Mucosa of gallbladder (tissue), 1 donor: Measurements from ENCODE around the gene OR6C70. TPM values are rescaled to one million over a fixed set of nuclear protein-coding genes. Genes with fewer than 3 reads are reported as not detected.
"Not testable (repeated sequence)": the region's sequence is repeated elsewhere in the genome, so short reads cannot be mapped to it uniquely, and the experiment has no call there.

Source experiments
- DNase-seq: peaks from one replicate; pipeline ENCODE4 v3.0.0-alpha.2; 2020; ENCODE audit warnings: low spot score
- total RNA-seq: library from RNA; stranded (reverse); gene quantifications from one replicate; pipeline ENCODE4 v1.2.1, GENCODE V29; 2021
- donor health status: DM: no; HTN: no; CAD: no.

OR6C70 gene
- total RNA-seq, result not detected

DNA sequence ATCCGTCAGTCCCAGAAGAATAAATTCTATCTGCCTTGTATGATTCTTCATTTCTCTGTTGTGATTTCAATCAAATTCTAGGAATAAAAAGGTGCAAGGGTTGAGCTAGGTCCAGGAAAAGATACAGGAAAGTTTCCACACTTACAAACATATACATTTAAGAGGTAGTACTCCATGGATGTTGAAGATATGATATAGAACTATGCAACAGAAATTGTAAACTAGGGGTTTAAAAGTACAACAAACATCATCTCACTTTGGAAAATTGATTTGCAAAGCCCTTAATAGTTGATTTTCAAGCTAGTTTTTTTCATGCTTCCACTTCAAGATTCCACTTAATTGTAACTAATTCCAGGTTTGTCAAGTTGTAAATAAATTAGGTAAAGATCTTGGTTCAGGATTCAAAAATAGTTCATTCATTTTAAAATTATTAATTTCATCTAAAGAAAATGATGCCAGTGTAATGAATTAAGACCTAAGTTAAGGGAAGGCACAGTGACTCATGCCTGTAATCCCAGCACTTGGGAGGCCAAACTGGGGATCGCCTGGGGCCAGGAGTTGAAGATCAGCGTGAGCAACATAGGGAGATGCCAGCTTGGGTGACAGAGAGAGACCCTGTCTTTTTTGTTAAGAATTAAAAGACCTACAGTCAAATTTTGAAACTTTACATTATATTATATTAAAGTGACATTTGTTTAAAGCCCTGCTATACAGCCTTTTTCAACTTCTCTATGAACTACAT lies at the start of gene OR6C70:
TSS of gene OR6C70 (minus strand) at position 51 of the 742 bp plus-strand sequence. CDS start at position 51, 0 bp downstream.
- DNase-seq, result no peak

DNA sequence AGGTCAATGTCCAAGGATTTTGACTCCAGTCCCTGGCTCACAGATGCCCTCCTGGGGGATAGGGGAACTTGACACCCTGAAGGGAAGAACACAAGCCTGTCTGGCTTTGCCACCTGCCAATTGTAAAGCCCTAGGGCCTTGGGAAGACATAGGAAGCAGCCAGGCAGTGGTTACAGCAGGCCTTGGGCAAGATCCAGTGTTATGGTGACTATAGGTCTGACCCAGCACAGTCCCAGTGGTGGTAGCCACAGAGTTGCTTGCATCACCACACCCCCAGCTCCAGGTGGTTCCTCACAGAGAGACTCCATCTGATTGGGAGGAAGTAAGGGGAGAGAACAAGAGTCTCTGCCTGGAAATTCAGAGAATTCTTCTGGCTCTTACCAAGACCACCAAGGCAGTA lies 46.5 kb upstream of the OR6C70 start:
- DNase-seq, result no peak

DNA sequence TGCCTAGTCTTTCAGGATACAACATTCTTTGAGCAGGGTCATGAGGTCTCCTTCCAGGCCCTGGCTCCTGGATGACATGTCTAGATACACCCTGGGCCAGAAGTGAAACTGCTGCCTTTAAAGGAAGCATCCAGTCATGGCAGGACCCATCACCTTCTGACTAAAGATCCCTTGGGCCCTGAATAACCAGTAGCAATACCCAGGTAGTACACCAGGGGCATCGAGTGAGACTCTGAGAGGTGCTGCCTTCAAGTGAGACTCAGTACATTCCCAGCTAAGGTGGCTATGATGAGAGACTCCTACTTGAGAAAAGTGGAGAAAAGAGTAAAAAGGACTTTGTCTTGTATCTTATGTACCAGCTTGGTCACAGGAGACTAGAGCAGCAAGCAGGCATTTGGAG lies 45.8 kb upstream of the OR6C70 start:
- no peak for DNase-seq

DNA sequence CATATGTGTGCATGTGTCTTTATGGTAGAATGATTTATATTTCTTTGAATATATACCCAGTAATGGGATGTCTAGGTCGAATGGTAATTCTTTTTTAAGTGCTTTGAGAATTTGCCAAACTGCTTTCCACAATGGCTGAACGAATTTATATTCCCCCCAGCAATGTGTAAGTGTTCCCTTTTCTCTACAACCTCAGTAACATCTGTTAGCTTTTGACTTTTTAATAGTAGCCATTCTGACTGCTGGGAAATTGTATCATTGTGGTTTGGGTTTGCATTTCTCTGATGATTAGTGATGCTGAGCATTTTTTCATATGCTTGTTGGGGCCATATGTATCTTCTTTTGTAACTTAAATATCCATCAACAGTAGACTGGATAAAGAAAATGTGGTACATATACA lies 31.7 kb upstream of the OR6C70 start:
- DNase-seq, result no peak

DNA sequence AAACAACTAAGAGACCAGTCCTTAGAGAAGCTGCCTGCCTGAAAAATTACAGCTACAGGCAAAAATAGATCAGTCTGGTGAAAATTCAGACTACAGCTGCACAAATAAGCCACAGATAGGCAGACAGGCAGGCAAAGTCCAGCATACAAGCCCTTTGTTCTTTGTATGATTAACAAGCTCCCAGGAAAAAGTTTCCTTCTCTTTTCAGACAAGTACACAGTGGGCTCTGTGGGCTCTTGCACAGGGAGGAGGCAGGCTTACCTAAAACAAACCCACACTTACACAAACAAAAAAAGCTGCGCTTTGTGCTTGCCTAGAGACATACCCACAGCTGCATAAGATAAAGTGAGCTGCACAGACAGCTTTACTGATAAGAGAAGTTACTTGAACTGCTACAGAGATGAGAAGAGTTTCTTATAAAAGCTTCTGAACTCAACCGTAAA lies 29.9 kb upstream of the OR6C70 start:
- DNase-seq, result no peak

DNA sequence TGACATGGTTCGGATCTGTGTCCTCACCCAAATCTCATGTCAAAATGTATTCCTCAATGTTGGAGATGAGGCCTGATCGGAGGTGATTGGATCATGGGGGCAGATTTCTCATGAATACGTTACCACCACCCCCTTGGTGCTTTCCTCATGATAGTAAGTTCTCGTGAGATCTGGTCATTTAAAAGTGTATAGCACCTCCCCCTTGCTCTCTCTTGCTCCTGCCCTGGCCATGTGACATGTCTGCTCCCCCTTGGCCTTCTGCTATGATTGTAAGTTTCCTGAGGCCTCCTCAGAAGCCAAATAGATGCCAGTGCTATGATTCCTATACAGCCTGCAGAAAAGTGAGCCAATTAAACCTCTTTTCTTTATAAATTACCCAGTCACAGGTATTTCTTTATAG lies 29.3 kb upstream of the OR6C70 start:
- no peak for DNase-seq

DNA sequence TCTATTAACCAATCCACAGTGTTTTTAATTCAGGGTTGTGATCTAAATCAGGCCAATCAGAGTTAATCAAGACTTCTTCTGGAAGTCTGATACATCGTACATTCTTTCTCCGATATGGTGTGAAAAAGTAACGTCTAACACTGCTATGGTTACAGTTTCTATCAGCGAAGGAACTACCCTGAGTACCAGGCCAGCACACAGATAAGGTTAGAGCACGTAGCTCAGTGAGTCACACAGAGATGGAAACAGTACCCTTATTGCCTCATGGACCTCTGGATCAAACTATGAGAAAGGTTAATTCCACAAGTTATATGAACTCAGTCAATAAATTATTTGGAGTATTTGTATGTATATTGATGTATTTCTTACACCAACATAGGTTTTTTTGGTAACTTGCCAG lies 25.6 kb upstream of the OR6C70 start:
- DNase-seq, result no peak

DNA sequence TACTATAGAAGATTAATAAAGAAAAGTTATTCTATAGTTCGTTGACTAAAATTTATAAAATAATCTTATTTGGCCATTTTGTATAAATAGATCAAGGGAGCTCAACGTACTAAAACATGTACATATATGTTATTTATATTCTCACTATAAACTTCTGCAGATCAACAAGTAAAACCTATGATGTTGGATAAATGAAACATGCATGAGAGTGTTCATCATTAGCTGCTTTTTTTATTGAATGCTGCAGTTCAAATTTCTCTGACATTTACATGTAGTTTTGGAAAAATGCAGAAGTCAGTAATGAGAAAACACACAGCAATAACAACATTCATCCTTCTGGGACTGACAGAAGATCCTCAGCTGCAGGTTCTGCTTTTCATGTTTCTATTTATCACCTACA lies 22.1 kb upstream of the OR6C70 start, which contains the start of gene OR6C68:
TSS of gene OR6C68 (plus strand) at position 301 of the 400 bp plus-strand sequence. CDS start at position 301, 0 bp downstream.
- no peak for DNase-seq

DNA sequence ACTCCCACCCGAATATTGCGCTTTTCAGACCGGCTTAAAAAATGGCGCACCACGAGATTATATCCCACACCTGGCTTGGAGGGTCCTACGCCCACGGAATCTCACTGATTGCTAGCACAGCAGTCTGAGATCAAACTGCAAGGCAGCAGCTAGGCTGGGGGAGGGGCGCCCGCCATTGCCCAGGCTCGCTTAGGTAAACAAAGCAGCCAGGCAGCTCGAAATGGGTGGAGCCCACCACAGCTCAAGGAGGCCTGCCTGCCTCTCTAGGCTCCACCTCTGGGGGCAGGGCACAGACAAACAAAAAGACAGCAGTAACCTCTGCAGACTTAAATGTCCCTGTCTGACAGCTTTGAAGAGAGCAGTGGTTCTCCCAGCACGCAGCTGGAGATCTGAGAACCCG lies 14.3 kb upstream of the OR6C70 start:
- not testable (repeated sequence) for DNase-seq

DNA sequence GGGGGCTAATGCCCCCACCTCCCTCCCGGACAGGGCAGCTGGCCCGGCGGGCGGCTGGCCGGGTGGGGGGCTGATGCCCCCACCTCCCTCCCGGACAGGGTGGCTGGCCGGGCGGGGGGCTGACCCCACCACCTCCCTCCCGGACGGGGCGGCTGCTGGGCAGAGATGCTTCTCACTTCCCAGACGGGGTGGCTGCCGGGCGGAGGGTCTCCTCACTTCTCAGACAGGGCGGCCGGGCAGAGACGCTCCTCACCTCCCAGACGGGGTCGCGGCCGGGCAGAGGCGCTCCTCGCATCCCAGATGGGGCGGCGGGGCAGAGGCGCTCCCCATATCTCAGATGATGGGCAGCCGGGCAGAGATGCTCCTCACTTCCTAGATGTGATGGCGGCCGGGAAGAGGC lies 9.2 kb upstream of the OR6C70 start:
- not testable (repeated sequence) for DNase-seq

DNA sequence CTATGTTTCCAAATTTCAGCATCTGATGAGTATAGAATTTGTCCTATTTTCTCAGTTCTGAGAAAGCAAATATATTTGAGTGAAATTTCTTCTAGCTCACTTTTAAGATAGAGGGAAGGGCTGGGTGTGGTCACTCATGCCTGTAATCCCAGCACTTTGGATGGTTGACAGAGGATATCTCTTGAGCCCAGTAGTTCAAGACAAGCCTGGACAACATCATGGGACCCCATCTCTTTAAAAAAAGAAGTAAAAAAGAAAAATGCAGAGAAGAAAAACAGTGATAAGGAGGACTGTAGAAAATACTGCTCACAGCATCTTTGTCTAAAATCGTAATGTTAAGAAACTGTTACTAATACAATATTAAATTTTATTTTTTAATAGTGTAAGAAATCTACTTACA lies 2.3 kb upstream of the OR6C70 start:
- DNase-seq, result no peak

DNA sequence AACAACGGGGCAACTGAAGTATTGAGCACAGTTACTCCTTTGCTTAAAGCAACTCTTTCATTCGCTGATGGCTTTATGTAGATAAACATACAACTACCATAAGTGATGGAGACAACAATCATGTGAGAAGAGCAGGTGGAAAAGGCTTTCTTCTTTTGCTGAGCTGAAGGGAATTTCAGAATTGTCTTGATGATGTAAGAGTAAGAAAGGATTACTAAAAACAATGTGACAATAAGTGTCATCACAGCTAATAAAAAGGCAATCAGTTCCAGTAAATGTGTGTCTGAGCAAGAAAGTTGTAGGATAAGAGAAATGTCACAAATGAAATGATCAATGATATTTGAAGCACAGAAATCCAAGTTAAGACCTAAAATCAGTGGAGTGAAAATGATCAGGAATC lies 647 bp downstream of the OR6C70 start:
- DNase-seq, result no peak

DNA sequence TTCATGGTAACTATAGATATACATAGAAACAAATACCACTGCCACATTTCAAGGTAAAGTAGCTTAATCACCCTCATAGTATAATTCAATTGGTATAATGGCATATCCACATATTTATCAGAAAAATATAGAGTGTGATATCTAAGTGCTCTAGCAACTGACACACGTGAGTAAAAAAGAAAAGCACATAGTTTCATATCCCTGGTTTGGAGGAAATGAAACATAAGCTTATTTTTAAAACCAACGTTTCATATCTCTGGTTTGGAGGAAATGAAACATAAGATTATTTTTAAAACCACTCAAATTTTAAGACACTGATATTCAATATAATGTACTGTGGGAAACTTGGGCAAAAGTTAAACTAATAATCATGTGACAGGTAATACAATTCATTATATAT lies 2.1 kb downstream of the OR6C70 start:
- DNase-seq, result no peak

DNA sequence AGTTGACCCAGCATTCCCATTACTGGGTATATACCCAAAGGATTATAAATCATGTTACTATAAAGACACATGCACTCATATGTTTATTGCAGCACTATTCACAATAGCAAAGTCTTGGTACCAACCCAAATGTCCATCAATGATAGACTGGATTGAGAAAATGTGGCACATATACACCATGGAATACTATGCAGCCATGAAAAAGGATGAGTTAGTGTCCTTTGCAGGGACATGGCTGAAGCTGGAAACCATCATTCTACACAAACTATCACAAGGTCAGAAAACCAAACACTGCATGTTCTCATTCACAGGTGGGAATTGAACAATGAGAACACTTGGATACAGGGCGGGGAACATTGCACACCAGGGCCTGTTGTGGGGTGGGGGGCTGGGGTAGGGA lies 5.0 kb downstream of the OR6C70 start:
- not testable (repeated sequence) for DNase-seq

DNA sequence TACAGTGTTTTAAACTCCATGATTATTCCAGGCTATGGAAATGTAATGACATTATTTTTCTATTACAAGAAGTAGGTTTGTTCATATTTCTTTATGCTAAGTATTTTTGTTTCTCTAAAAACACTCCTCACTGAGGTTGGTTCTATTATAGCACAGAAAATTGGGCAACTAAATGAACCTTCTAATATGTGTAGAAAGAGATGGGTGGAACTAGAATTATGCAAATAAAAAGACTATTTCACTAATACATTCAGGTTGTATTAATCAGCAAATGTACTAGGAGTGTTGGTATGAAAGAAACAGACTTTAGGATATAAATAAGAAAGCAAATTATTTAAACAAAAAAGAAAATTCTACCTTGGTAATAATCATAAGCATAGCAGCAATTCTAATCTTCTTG lies 21.1 kb downstream of the OR6C70 start:
- no peak for DNase-seq

DNA sequence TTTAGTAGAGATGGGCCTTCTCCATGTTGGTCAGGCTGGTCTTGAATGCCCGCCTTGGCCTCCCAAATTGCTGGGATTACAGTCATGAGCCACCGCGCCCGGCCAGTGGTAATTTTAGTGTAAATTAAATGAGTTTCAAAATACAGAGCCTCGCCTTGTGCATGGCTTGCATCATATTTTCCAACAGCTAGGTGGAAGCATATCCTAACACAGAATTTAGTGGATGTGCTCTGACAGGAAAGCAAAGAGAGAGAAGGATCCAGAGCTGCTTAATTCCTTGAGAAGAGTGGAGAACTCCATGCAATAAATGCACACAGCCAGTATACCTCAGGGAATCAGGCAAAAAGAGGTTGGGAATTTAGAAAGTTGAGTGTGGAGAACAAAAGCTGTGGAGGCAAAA lies 23.6 kb downstream of the OR6C70 start:
- no peak for DNase-seq

DNA sequence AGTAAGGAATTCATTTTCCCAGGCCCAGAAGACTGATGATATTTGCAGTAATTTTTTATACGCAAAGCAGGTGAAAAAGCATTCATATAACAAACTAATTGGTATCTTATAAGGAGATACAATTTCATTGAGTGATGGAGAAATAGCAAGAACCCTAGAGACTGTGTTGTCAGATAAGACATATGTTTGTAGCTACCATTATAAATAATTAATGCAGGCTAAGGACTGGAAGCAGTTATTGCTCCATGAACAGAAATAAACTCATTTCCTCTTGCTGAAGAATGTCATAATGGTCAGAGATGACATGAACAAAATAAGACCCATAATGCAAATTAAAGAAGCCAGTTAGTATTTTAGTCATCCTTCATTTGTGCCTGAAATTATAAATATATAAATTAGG lies 24.6 kb downstream of the OR6C70 start:
- no peak for DNase-seq

DNA sequence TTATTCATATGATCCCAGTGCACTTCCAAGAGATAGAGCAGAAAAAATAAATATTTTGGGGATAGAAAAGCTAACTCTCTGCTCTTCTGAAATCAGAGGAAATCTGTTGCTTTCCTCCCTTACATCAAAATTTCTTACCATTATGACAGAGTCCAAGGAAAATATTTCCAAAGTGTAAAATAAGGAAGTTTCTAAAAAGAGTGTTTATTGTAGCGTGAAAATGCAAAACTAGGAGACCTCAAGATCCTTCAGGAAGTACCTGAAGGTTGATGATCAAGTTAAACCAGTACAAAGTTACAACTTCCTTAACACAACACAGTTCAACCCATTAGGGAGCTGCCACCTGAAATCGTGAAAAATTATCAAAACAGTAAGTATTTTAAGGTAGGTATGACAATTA lies 26.2 kb downstream of the OR6C70 start, which contains the start of gene OR6C2:
TSS of gene OR6C2 (plus strand) at position 301 of the 400 bp plus-strand sequence. CDS start 8,138 bp downstream, outside the sequence.
- DNase-seq, result no peak

DNA sequence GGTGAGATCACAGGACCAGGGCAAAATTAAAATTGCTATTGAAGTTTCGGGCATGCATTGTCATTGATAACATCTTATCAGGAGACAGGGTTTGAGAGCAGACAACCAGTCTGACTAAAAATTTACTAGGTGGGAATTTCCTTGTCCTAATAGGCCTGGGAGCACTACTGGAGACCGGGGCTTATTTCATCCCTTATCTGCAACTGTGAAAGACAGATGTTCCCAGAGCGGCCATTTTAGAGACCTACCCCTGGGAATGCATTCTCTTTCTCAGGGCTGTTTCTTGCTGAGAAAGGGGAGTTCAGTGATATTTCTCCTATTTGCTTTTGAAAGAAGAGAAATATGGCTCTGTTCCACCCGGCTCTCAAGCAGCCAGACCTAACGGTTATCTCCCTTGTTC lies 28.7 kb downstream of the OR6C70 start:
- not testable (repeated sequence) for DNase-seq

DNA sequence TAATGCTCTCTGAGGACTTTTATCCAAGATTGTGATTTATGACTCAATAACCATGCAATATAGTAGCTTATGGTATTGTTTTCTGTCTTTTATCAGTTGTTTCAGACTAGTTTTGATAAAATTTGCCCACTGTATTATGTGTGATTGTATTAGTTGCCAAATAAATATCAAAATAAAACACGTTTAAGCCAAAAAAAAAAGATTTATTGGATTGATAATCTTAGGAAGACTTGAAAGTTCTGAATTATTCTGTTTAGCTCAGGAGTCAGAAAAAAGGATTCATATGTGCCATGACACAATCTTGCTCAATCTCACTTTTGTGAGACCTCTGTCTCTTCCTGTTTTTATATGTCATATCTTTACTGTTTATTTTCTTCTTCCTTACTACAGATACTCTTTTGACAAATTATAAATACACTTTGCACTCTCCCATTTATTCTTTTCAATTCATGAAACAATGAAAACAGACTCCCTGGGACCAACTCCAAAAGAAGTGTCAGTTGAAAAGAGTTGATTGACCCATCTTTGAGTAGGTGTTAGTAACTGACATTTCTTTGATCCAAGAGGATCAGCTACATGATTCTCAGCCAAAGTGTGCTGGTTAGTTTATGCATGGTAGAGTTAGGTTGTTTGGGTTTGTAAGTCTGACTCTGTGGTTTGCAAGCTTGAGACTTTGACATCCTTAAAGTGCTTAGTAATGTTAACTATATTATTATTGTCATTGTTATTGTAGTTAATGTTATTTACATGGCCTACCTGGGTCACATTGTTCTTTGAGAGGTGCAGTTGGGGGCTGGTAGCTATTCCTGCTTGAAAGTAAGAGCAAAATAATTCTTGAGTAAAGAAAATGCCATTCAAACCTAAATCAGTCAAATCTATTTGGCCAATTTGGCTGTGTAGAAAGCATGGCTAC lies 41.4 kb downstream of the OR6C70 start:
- DNase-seq, result no peak

DNA sequence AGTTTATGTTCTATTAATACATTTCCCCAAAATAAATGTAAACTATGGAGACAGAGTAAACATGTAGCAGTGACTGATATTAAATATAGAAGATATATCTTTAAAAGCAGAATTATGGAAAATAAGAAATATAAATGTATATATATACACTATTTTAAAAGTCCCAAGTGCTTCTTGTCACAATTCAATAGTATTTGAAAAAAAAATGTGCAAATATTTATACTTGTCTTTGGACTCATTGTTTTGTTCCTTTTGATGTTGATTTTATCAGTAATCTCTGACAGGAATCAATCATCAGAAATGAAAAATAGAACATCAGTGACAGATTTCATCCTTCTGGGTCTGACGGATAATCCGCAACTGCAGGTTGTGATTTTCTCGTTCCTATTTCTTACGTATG lies 44.0 kb downstream of the OR6C70 start, which contains the start of gene OR6C76:
TSS of gene OR6C76 (plus strand) at position 301 of the 400 bp plus-strand sequence. CDS start at position 301, 0 bp downstream.
- DNase-seq, result no peak

DNA sequence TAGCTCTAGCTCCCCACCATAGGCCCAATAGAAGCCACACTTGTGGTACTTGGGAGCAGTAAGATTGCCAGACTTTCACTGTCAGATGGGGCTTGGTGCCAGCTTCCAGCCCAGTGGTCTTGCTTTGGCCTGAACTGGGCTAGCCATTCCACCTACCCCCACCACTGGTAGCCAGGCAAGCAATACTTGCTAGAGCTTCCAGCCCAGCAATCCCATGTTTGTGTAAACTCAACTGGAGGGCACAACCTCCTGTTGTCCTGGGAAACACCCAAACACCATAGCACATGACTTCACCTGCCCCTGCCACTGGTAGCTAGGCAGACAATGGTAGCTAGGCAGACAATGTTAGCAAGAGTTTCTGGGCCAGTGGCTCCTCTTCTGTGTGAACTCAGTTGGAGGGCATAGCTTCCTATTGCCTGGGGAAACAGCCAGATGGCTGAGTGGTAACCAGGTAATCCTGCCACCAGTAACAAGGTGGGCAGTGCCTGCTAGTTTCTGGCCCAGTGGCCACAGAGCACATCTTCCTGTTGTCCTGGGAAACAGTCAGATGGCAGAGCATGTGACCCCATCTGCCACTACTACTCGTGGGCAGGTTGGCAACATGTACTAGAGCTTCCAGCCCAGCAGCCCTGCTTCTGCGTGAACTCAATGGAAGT lies 49.5 kb downstream of the OR6C70 start:
- no peak for DNase-seq
